Type B pancreatic cell (in vitro differentiated cells): ENCODE results near the gene SEMA3D. TPM values are rescaled to one million over a fixed set of nuclear protein-coding genes. Genes with fewer than 3 reads are reported as not detected.

Experiments used
- DNase-seq: peaks from one replicate; pipeline ENCODE4 v3.0.0; 2021; ENCODE audit warnings: mixed read lengths; ENCODE audit not compliant: unreplicated experiment; ENCODE audit errors: extremely low spot score
- H3K27ac Mint-ChIP-seq: 2 replicates; pipeline ENCODE4 v1.8.0; 2021; ENCODE audit warnings: mild to moderate bottlenecking, mixed read lengths
- H3K27me3 Mint-ChIP-seq: 2 replicates; pipeline ENCODE4 v1.8.0; 2021; ENCODE audit warnings: mixed read lengths
- H3K36me3 Mint-ChIP-seq: 2 replicates; pipeline ENCODE4 v1.8.0; 2021; ENCODE audit warnings: mixed read lengths
- H3K4me1 Mint-ChIP-seq: one replicate; pipeline ENCODE4 v1.8.0; 2021; ENCODE audit warnings: mixed read lengths; ENCODE audit not compliant: unreplicated experiment
- H3K4me3 Mint-ChIP-seq: 2 replicates; pipeline ENCODE4 v1.8.0; 2021; ENCODE audit warnings: mild to moderate bottlenecking, mixed read lengths
- H3K9me3 Mint-ChIP-seq: 2 replicates; pipeline ENCODE4 v1.8.0; 2021; ENCODE audit warnings: mixed read lengths
- CTCF ChIP-seq: fragments of 200-600 bp; sonication (generic); conservative IDR thresholded peaks from 2 replicates; pipeline ENCODE4 v1.5.0; 2021; ENCODE audit warnings: antibody characterized with exemption, mild to moderate bottlenecking
- total RNA-seq: library from RNA; stranded (reverse); gene quantifications from 2 replicates; pipeline ENCODE4 v1.2.1, GENCODE V29; 2021; ENCODE audit warnings: low replicate concordance

SEMA3D gene
- total RNA-seq, 1 donor from 2014 or later: 52.9 TPM

DNA sequence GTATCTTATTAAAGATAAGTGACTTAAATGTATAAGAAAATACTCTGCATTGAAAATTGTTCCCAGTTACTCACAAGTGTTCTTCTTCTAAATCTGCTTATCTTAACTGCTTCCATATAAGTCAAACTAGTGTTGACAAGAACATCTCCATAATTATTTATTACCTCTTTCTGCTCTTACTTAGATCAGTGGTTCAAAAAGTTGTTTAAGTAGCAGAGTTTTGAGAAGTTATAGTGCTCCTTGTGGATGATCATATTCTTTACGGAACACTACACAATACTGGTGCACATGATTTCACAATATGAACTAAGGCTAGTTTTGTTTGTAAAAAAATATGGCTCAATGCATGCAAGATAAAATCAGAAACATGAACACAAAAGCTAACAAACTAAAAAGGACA lies 168.4 kb downstream of the SEMA3D start:
- DNase-seq: no peak
- Mint-ChIP-seq H3K27ac (no peak overlapping the region), H3K4me1 (peaks cover 31% of the 10 kb centered on the region), H3K27me3 (peaks cover 10% of the 10 kb centered on the region), H3K36me3 (peaks cover 16% of the 10 kb centered on the region), H3K4me3 (no peak overlapping the region), H3K9me3 (no peaks in the 10 kb centered on the region)
- no peak for TF ChIP-seq CTCF

- H3K27ac Mint-ChIP-seq: no peak overlapping the region
- H3K9me3 Mint-ChIP-seq: no peaks in the 10 kb centered on the region
- peaks cover 19% of the 10 kb centered on the region for H3K36me3 Mint-ChIP-seq
- DNase-seq: no peak
- no peak for TF ChIP-seq CTCF
- peaks cover 30% of the 10 kb centered on the region for H3K4me1 Mint-ChIP-seq
- H3K27me3 Mint-ChIP-seq: peaks cover 11% of the 10 kb centered on the region
- no peak overlapping the region for H3K4me3 Mint-ChIP-seq
Measured at GRCh38 chr7:85016286-85016685, 170.6 kb downstream of the SEMA3D start.

- H3K4me3 Mint-ChIP-seq: no peak overlapping the region
- DNase-seq: no peak
Measured at GRCh38 chr7:85014936-85015660, 171.8 kb downstream of the SEMA3D start.

GRCh38 chr7:85011127-85011526 lies 175.7 kb downstream of the SEMA3D start:
- H3K4me1 Mint-ChIP-seq: peaks cover 28% of the 10 kb centered on the region
- H3K4me3 Mint-ChIP-seq: no peak overlapping the region
- H3K27me3 Mint-ChIP-seq: peaks cover 11% of the 10 kb centered on the region
- TF ChIP-seq CTCF: no peak
- peaks cover 26% of the 10 kb centered on the region for H3K36me3 Mint-ChIP-seq
- DNase-seq: no peak
- no peaks in the 10 kb centered on the region for H3K9me3 Mint-ChIP-seq
- H3K27ac Mint-ChIP-seq: no peak overlapping the region

More at GRCh38 chr7:85014936-85015660, 171.8 kb downstream of the SEMA3D start:
- Mint-ChIP-seq H3K27ac (no peak overlapping the region), H3K36me3 (peaks cover 31% of the 10 kb centered on the region), H3K27me3 (peaks cover 17% of the 10 kb centered on the region), H3K9me3 (no peaks in the 10 kb centered on the region), H3K4me1 (peaks cover 37% of the 10 kb centered on the region)
- TF ChIP-seq CTCF: peak; percentile 48

GRCh38 chr7:85010306-85010705 lies 176.6 kb downstream of the SEMA3D start:
- TF ChIP-seq CTCF: no peak
- Mint-ChIP-seq H3K27ac (no peak overlapping the region), H3K4me1 (peaks cover 23% of the 10 kb centered on the region), H3K4me3 (no peak overlapping the region), H3K27me3 (peaks cover 11% of the 10 kb centered on the region), H3K36me3 (peaks cover 26% of the 10 kb centered on the region), H3K9me3 (no peaks in the 10 kb centered on the region)
- no peak for DNase-seq
